Measurements from ENCODE around the gene MCM5.

Gene MCM5

GRCh38 chr22:35403356-35403755, 3.4 kb downstream of the MCM5 start:
- DNase-seq (ENCODE audit: low read depth), result no peak
- TF ChIP-seq CTCF (conservative IDR thresholded peaks at IDR 0.05; ENCODE audit: low read depth, low read length), result no peak
- no peak overlapping the region for H3K4me3 ChIP-seq (ENCODE audit: low read depth, low read length)

GRCh38 chr22:35404176-35404575, 4.2 kb downstream of the MCM5 start:
- DNase-seq (ENCODE audit: low read depth), result no peak
- no peak for TF ChIP-seq CTCF (conservative IDR thresholded peaks at IDR 0.05; ENCODE audit: low read depth, low read length)
- no peak overlapping the region for H3K4me3 ChIP-seq (ENCODE audit: low read depth, low read length)

GRCh38 chr22:35406443-35406842, 6.5 kb downstream of the MCM5 start:
- no peak for DNase-seq (ENCODE audit: low read depth)
- H3K4me3 ChIP-seq (ENCODE audit: low read depth, low read length), result no peak overlapping the region
- TF ChIP-seq CTCF (conservative IDR thresholded peaks at IDR 0.05; ENCODE audit: low read depth, low read length), result no peak

- no peak for TF ChIP-seq CTCF (conservative IDR thresholded peaks at IDR 0.05; ENCODE audit: low read depth, low read length)
- DNase-seq (ENCODE audit: low read depth), result no peak
- no peak overlapping the region for H3K4me3 ChIP-seq (ENCODE audit: low read depth, low read length)
Observed at GRCh38 chr22:35407362-35407761, 7.4 kb downstream of the MCM5 start.

- DNase-seq (ENCODE audit: low read depth), result no peak
- no peak overlapping the region for H3K4me3 ChIP-seq (ENCODE audit: low read depth, low read length)
- TF ChIP-seq CTCF (conservative IDR thresholded peaks at IDR 0.05; ENCODE audit: low read depth, low read length), result no peak
Observed at GRCh38 chr22:35409783-35410662, 10.1 kb downstream of the MCM5 start.

- no peak overlapping the region for H3K4me3 ChIP-seq (ENCODE audit: low read depth, low read length)
- no peak for DNase-seq (ENCODE audit: low read depth)
- TF ChIP-seq CTCF (conservative IDR thresholded peaks at IDR 0.05; ENCODE audit: low read depth, low read length), result no peak
Observed at GRCh38 chr22:35410663-35411034, 10.7 kb downstream of the MCM5 start.

- no peak for DNase-seq (ENCODE audit: low read depth)
- peak; percentile 39 for TF ChIP-seq CTCF (conservative IDR thresholded peaks at IDR 0.05; ENCODE audit: low read depth, low read length)
- no peak overlapping the region for H3K4me3 ChIP-seq (ENCODE audit: low read depth, low read length)
Observed at GRCh38 chr22:35411102-35411501, 11.2 kb downstream of the MCM5 start.
